ENCODE data around the gene NOXA1. TPM values are rescaled to one million over a fixed set of nuclear protein-coding genes. Genes with fewer than 3 reads are reported as not detected.

Gene NOXA1
- total and polyA plus RNA-seq, 9 of the 15 experiments (the other 6 are each of a cell fraction or from before 2014, with no cell fraction given) = 0.07 to 1.2 (median 0.20) TPM; not detected in 4

GRCh38 chr9:137396634-137397367 lies 26.4 kb upstream of the NOXA1 start (continued):
- TF ChIP-seq TFAM (CRISPR knock-in tag; conservative IDR thresholded peaks at IDR 0.05) (no peak), TFAP4 (CRISPR knock-in tag; IDR thresholded peaks at IDR 0.05; ENCODE audit: borderline replicate concordance) (no peak), HMGN3 (IDR thresholded peaks at IDR 0.05; ENCODE audit: borderline replicate concordance, extremely low read depth, insufficient read length, low read depth, low read length) (no peak), ZNF23 (CRISPR knock-in tag; IDR thresholded peaks at IDR 0.05) (no peak), ZBTB43 (CRISPR knock-in tag; IDR thresholded peaks at IDR 0.05) (no peak), POLR3G (IDR thresholded peaks at IDR 0.05; ENCODE audit: extremely low read depth, insufficient read length, insufficient replicate concordance) (no peak)
